Neutrophil (primary cell): ENCODE data around the gene KIF25.

ENCODE experiments used
- H3K27ac ChIP-seq: fragments of 200-600 bp; sonication (generic); 2 replicates; pipeline ENCODE4 v1.5.1; 2016; ENCODE audit warnings: mild to moderate bottlenecking, moderate library complexity
- H3K27me3 ChIP-seq: fragments of 200-600 bp; sonication (generic); 2 replicates; pipeline ENCODE4 v1.6.0; 2016; ENCODE audit warnings: mild to moderate bottlenecking
- H3K36me3 ChIP-seq: fragments of 200-600 bp; sonication (generic); 2 replicates; pipeline ENCODE4 v1.5.1; 2017
- H3K4me1 ChIP-seq, 2 experiments: fragments of 200-600 bp in 1 of 2; sonication (generic) in 1 of 2; 1 replicate in 1 of 2; 2 replicates in 1 of 2; pipeline versions ENCODE4 v1.5.1 to v1.6.1; 2013 to 2016; ENCODE audit warnings: low read depth in 1 of 2, low read length in 1 of 2, mild to moderate bottlenecking in 1 of 2, moderate library complexity in 1 of 2; ENCODE audit not compliant: control insufficient read depth in 1 of 2, insufficient read depth in 1 of 2
- H3K4me3 ChIP-seq, 2 experiments: fragments of 200-600 bp in 1 of 2; sonication (generic) in 1 of 2; 1 replicate in 1 of 2; 2 replicates in 1 of 2; pipeline ENCODE4 v1.5.1; 2013 to 2016; ENCODE audit warnings: low read depth in 1 of 2, low read length in 1 of 2, mild to moderate bottlenecking in 1 of 2, moderate library complexity in 1 of 2
- H3K9me3 ChIP-seq: fragments of 200-600 bp; sonication (generic); 2 replicates; pipeline ENCODE4 v1.5.1; 2016
- CTCF ChIP-seq: fragments of 200-600 bp; sonication (generic); IDR thresholded peaks from 2 replicates; pipeline ENCODE4 v1.5.1; 2016; ENCODE audit warnings: antibody characterized with exemption

The KIF25 gene

GRCh38 chr6:167987396-167988153 lies 9.9 kb upstream of the KIF25 start:
- no peak overlapping the region for H3K4me3 ChIP-seq
- no peak overlapping the region for H3K27ac ChIP-seq
- no peaks in the 10 kb centered on the region for H3K9me3 ChIP-seq
- no peaks in the 10 kb centered on the region for H3K27me3 ChIP-seq
- no peak for TF ChIP-seq CTCF
- no peaks in the 10 kb centered on the region for H3K36me3 ChIP-seq
- H3K4me1 ChIP-seq = no peaks in the 10 kb centered on the region

GRCh38 chr6:167988154-167988495 lies 9.3 kb upstream of the KIF25 start:
- Histone ChIP-seq H3K36me3 (no peaks in the 10 kb centered on the region), H3K4me1 (no peaks in the 10 kb centered on the region), H3K9me3 (no peaks in the 10 kb centered on the region), H3K4me3 (no peak overlapping the region), H3K27ac (no peak overlapping the region), H3K27me3 (no peaks in the 10 kb centered on the region)
- TF ChIP-seq CTCF = no peak

GRCh38 chr6:167988945-167989841 lies 8.3 kb upstream of the KIF25 start:
- no peaks in the 10 kb centered on the region for H3K36me3 ChIP-seq
- H3K27me3 ChIP-seq = no peaks in the 10 kb centered on the region
- H3K9me3 ChIP-seq = no peaks in the 10 kb centered on the region
- TF ChIP-seq CTCF = no peak
- no peaks in the 10 kb centered on the region for H3K4me1 ChIP-seq
- H3K27ac ChIP-seq = no peak overlapping the region
- no peak overlapping the region for H3K4me3 ChIP-seq

GRCh38 chr6:167990016-167990945 lies 7.2 kb upstream of the KIF25 start:
- no peak overlapping the region for H3K4me3 ChIP-seq
- no peak for TF ChIP-seq CTCF
- H3K27me3 ChIP-seq = no peaks in the 10 kb centered on the region
- no peaks in the 10 kb centered on the region for H3K9me3 ChIP-seq
- H3K36me3 ChIP-seq = no peaks in the 10 kb centered on the region
- H3K4me1 ChIP-seq = no peaks in the 10 kb centered on the region
- no peak overlapping the region for H3K27ac ChIP-seq

GRCh38 chr6:167993169-167993568 lies 4.3 kb upstream of the KIF25 start:
- H3K27me3 ChIP-seq = no peaks in the 10 kb centered on the region
- H3K27ac ChIP-seq = no peak overlapping the region
- no peak for TF ChIP-seq CTCF
- no peaks in the 10 kb centered on the region for H3K36me3 ChIP-seq
- no peaks in the 10 kb centered on the region for H3K9me3 ChIP-seq
- H3K4me1 ChIP-seq = no peaks in the 10 kb centered on the region
- no peak overlapping the region for H3K4me3 ChIP-seq
